Keratinocyte (primary cell): ENCODE measurements around the gene ENPP6.

Source experiments
- CTCF ChIP-seq, 3 experiments: IDR thresholded peaks in 1 of 3; conservative IDR thresholded peaks in 1 of 3; optimal IDR thresholded peaks in 1 of 3; 2 replicates in 2 of 3; 3 replicates in 1 of 3; pipeline versions ENCODE3 to v1.5.1; 2011; ENCODE audit warnings: low read length in 3 of 3, mild to moderate bottlenecking in 3 of 3, moderate library complexity in 2 of 3, control low read depth in 1 of 3, inconsistent platforms in 1 of 3; ENCODE audit not compliant: insufficient read depth in 2 of 3; ENCODE audit errors: extremely low read depth in 1 of 3
- EZH2 ChIP-seq: IDR thresholded peaks from one replicate; pipeline ENCODE4 v1.6.1; 2012; ENCODE audit warnings: inconsistent platforms, mild to moderate bottlenecking, low read length, moderate library complexity

GRCh38 chr4:184046148-184046547 lies 171.5 kb downstream of the ENPP6 start:
- no peak for TF ChIP-seq CTCF (optimal IDR thresholded peaks at IDR 0.05 in 1 of 3, IDR thresholded peaks at IDR 0.05 in 1 of 3, conservative IDR thresholded peaks at IDR 0.05 in 1 of 3; ENCODE audit: extremely low read depth in 1 of 3, insufficient read depth in 2 of 3, low read length in 3 of 3)
- TF ChIP-seq EZH2: no peak
